T-helper 17 cell (primary cell): ENCODE results near the gene VWA5B1. TPM values are rescaled to one million over a fixed set of nuclear protein-coding genes. Genes with fewer than 3 reads are reported as not detected.

Experiments used
- ATAC-seq: fragments of 150-1000 bp; cut with Tn5 transposase; 2 replicates; pipeline ENCODE4 v1.10.0; 2021; ENCODE audit warnings: mild to moderate bottlenecking, moderate library complexity
- DNase-seq, 3 donors: peaks; one replicate each; pipeline versions ENCODE4 v3.0.0 to v3.0.0-alpha.2; 2020 to 2021
- H3K9me3 ChIP-seq: one replicate; pipeline ENCODE4 v1.7.0; 2013; ENCODE audit warnings: low read length, mild to moderate bottlenecking; ENCODE audit not compliant: control insufficient read depth, poor library complexity, severe bottlenecking
- H3K27ac Mint-ChIP-seq: one replicate; pipeline ENCODE4 v1.8.0; 2022; ENCODE audit warnings: mild to moderate bottlenecking, moderate library complexity, mixed read lengths
- H3K27me3 Mint-ChIP-seq: one replicate; pipeline ENCODE4 v1.8.0; 2022; ENCODE audit warnings: mixed read lengths
- H3K36me3 Mint-ChIP-seq: one replicate; pipeline ENCODE4 v1.8.0; 2022; ENCODE audit warnings: low read depth, mixed read lengths
- H3K4me1 Mint-ChIP-seq: one replicate; pipeline ENCODE4 v1.8.0; 2022; ENCODE audit warnings: mild to moderate bottlenecking, mixed read lengths
- H3K4me3 Mint-ChIP-seq: one replicate; pipeline ENCODE4 v1.8.0; 2022; ENCODE audit warnings: mild to moderate bottlenecking, moderate library complexity, mixed read lengths
- total RNA-seq, 4 donors: library from RNA in 2 of 4; stranded (reverse) in 2 of 4; gene quantifications; one replicate each; pipeline ENCODE4 v1.2.3 and lab custom pipeline; 2022 to 2026

The VWA5B1 gene
- under 1 TPM; 0.13 to 0.15 TPM for total RNA-seq
- total RNA-seq (lab: John Stamatoyannopoulos, UW) = 0.08 to 0.23 reads per million in 2 donors

DNA sequence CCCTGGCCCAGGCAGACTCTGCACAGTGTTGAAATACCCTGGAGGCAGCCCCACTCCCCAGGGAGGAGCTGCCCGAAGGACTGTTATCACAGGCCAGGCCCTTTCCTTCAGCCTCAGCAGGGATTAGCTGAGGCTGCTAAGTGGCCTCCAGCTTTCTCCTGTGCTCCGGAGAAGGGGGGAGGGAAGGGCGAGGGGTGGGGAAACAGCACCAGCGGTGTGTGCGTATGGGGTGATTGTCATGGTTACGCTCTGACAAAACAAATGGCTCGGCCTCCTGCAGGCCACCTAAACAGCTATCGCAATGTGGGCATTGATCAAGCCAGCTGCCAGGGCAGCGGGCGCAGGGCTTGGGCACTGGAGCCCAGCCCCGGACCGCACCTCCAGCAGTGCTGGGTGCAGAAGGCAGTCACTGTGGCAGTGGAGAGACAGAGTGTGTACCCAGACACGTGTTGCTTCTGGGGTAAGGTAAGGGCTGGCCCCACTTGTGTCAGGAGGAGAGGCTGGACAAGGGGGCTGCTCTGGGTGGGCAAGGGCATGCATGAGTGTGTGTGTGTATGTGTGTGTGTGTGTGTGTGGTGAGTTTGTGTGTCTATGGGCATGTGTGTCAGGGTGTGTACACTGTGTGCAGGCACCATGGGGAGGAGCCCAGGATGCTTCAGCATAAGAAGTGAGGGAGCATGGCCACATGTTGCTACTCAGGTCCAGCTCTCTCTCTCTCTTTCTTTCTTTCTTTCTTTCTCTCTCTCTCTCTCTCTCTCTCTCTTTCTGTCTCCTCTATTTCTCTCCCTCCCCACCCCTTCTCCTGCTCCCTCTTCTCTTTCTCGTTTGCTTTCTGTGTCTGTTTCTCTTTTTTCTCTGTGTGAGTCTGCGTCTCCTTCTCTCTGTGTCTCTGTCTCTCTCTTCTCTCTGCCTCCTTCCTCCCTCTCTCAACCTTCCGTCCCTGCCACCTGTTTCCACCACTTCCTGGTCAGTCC, at the start of gene VWA5B1:
VWA5B1 (plus strand) TSS at position 252 of the 974 bp plus-strand sequence. CDS start 19,727 bp downstream, outside the sequence.
- ATAC-seq (no peak), DNase-seq (no peak)
- Mint-ChIP-seq H3K4me3 (peak within 1 kb of the TSS; percentile 88), H3K27ac (peak within 1 kb of the TSS; percentile 87), H3K36me3 (peaks cover 13% of the 10 kb centered on the region), H3K27me3 (peaks cover 73% of the 10 kb centered on the region), H3K4me1 (peaks cover 20% of the 10 kb centered on the region)
- no peaks in the 10 kb centered on the region for H3K9me3 ChIP-seq

DNA sequence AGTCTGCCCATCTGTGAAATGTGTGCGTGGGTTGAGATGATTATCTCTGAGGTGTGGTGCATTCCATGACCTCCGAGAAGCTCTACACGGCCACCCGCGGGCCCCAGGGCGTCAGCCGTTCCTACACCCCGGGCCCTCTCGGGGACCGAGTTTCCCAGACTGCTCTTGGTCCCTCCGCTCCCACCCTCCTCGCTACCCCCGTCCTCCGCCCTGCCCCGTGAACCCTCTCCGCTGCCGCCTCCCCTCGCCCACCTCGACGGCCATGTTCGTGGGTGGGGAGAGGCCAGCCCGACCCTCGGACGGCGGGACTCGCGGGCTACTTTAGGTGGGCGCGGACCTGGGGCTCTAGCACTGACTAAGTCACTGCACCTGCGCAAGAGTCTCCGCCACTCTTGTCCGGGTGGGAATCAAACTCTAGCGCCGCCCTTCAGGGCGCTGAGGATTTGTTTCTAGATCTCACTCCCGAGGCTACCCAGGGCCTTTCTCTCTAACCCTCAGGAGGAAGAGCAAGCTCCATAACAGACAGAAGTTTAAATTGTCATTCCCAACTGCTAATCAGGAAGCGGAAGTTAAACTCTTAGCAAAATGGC, 47.7 kb upstream of the VWA5B1 start:
- Mint-ChIP-seq H3K4me1 (peaks cover 2% of the 10 kb centered on the region), H3K36me3 (peaks cover 5% of the 10 kb centered on the region), H3K27ac (no peak overlapping the region), H3K27me3 (peaks cover 53% of the 10 kb centered on the region), H3K4me3 (no peak overlapping the region)
- H3K9me3 ChIP-seq = no peaks in the 10 kb centered on the region
- no peak for ATAC-seq
- DNase-seq = no peak

DNA sequence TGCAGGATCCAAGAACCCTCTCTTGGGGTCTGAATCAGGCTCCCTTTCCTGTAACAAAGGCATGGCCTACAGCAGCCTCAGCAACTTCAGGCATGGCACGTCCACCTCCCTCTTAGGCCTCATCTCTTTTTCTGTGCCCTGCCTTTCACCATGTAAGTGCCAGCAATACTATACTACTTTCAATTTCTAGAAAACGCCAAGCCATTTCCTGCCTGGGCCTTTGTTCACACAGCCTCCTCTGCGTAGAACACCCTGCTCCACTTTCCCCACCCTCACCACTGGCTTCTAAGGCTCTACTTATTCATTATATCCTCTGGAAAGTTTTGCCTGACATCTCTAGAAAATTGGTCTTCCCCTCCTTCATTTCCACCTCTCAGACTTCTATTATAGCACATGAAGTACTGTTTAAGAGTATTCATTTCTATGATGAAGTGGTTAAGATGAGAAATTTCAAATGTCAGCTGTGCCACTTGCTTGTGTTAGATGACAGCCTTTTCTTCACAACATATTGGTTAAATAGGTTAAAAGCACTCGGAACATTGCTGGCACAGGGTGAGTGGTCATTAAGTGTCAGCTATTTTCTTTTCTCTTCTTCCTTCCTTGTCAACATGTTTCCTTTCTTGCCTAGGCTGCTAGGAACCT, 41.6 kb upstream of the VWA5B1 start:
- Mint-ChIP-seq H3K27me3 (peaks cover 9% of the 10 kb centered on the region), H3K4me3 (peak overlapping the region; percentile 87), H3K36me3 (peaks cover 2% of the 10 kb centered on the region), H3K4me1 (peaks cover 18% of the 10 kb centered on the region), H3K27ac (peak overlapping the region; percentile 94)
- ATAC-seq = peak; percentile 72
- no peak for DNase-seq
- no peaks in the 10 kb centered on the region for H3K9me3 ChIP-seq

- peak overlapping the region; percentile 41 for H3K4me3 Mint-ChIP-seq
- H3K9me3 ChIP-seq = no peaks in the 10 kb centered on the region
- ATAC-seq (no peak), DNase-seq (no peak)
- H3K4me1 Mint-ChIP-seq = peaks cover 18% of the 10 kb centered on the region
- H3K27ac Mint-ChIP-seq = peak overlapping the region; percentile 94
- H3K36me3 Mint-ChIP-seq = peaks cover 2% of the 10 kb centered on the region
- peaks cover 2% of the 10 kb centered on the region for H3K27me3 Mint-ChIP-seq
These were observed 40.2 kb upstream of the VWA5B1 start for GRCh38 chr1:20250340-20250989.

GRCh38 chr1:20252587-20252986, 38.1 kb upstream of the VWA5B1 start:
- Mint-ChIP-seq H3K27me3 (peaks cover 19% of the 10 kb centered on the region), H3K4me1 (peaks cover 23% of the 10 kb centered on the region), H3K36me3 (peaks cover 4% of the 10 kb centered on the region), H3K4me3 (no peak overlapping the region), H3K27ac (no peak overlapping the region)
- H3K9me3 ChIP-seq = no peaks in the 10 kb centered on the region
- ATAC-seq (no peak), DNase-seq (no peak)

GRCh38 chr1:20255666-20256065, 35.0 kb upstream of the VWA5B1 start:
- no peak overlapping the region for H3K27ac Mint-ChIP-seq
- peaks cover 25% of the 10 kb centered on the region for H3K27me3 Mint-ChIP-seq
- no peak for ATAC-seq
- no peaks in the 10 kb centered on the region for H3K9me3 ChIP-seq
- H3K4me3 Mint-ChIP-seq = no peak overlapping the region
- H3K4me1 Mint-ChIP-seq = peaks cover 9% of the 10 kb centered on the region
- no peak for DNase-seq
- peaks cover 2% of the 10 kb centered on the region for H3K36me3 Mint-ChIP-seq

- H3K36me3 Mint-ChIP-seq = peaks cover 2% of the 10 kb centered on the region
These were observed 31.0 kb upstream of the VWA5B1 start for GRCh38 chr1:20259646-20260045.

GRCh38 chr1:20261095-20261494, 29.6 kb upstream of the VWA5B1 start:
- H3K9me3 ChIP-seq = no peaks in the 10 kb centered on the region
- Mint-ChIP-seq H3K27me3 (peaks cover 31% of the 10 kb centered on the region), H3K4me1 (peaks cover 7% of the 10 kb centered on the region), H3K36me3 (peaks cover 4% of the 10 kb centered on the region), H3K4me3 (no peak overlapping the region), H3K27ac (no peak overlapping the region)
- DNase-seq = no peak
- ATAC-seq = no peak

More at GRCh38 chr1:20259646-20260045, 31.0 kb upstream of the VWA5B1 start:
- Mint-ChIP-seq H3K4me3 (no peak overlapping the region), H3K27me3 (peaks cover 31% of the 10 kb centered on the region), H3K27ac (no peak overlapping the region), H3K4me1 (peaks cover 11% of the 10 kb centered on the region)
- DNase-seq (no peak), ATAC-seq (no peak)
- no peaks in the 10 kb centered on the region for H3K9me3 ChIP-seq

GRCh38 chr1:20262810-20263534, 27.7 kb upstream of the VWA5B1 start:
- Mint-ChIP-seq H3K4me1 (peaks cover 4% of the 10 kb centered on the region), H3K4me3 (no peak overlapping the region), H3K27ac (no peak overlapping the region), H3K27me3 (peaks cover 24% of the 10 kb centered on the region), H3K36me3 (peaks cover 2% of the 10 kb centered on the region)
- ATAC-seq = no peak
- no peaks in the 10 kb centered on the region for H3K9me3 ChIP-seq
- no peak for DNase-seq

DNA sequence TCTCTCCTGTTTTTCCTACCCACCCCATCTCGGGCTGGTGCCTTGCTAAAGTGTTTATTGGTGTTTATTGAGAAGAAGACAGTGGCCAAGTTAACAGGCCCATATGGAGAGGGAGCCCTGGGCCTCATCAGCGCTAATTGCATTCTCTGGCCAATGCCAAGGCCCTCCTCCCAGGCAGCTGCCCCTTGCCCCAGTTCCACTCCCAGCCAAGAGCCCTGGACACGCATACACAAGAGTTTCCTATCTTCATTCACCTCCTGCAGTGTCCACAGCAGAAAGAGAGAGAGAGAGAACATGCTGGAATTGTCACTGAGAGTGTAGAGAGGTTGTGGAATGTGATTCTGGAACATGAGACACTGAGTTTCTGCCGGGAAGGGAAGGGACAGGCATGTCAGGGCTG, 25.4 kb upstream of the VWA5B1 start:
- Mint-ChIP-seq H3K36me3 (peaks cover 2% of the 10 kb centered on the region), H3K27ac (no peak overlapping the region), H3K27me3 (peaks cover 35% of the 10 kb centered on the region), H3K4me3 (no peak overlapping the region), H3K4me1 (peaks cover 4% of the 10 kb centered on the region)
- no peaks in the 10 kb centered on the region for H3K9me3 ChIP-seq
- DNase-seq = no peak
- no peak for ATAC-seq

- Mint-ChIP-seq H3K27ac (no peak overlapping the region), H3K36me3 (peaks cover 2% of the 10 kb centered on the region), H3K4me1 (peaks cover 4% of the 10 kb centered on the region), H3K4me3 (no peak overlapping the region), H3K27me3 (peaks cover 35% of the 10 kb centered on the region)
- DNase-seq (no peak), ATAC-seq (no peak)
- H3K9me3 ChIP-seq = no peaks in the 10 kb centered on the region
These were observed 24.5 kb upstream of the VWA5B1 start for GRCh38 chr1:20266141-20266540.

- H3K27me3 Mint-ChIP-seq = peaks cover 38% of the 10 kb centered on the region
- ATAC-seq (no peak), DNase-seq (no peak)
- no peak overlapping the region for H3K4me3 Mint-ChIP-seq
- peaks cover 4% of the 10 kb centered on the region for H3K4me1 Mint-ChIP-seq
- H3K36me3 Mint-ChIP-seq = peaks cover 2% of the 10 kb centered on the region
- H3K9me3 ChIP-seq = no peaks in the 10 kb centered on the region
- H3K27ac Mint-ChIP-seq = no peak overlapping the region
These were observed 24.0 kb upstream of the VWA5B1 start for GRCh38 chr1:20266642-20267041.
